ENCODE data around the gene FBLIM1. TPM values are rescaled to one million over a fixed set of nuclear protein-coding genes. Genes with fewer than 3 reads are reported as not detected.

The FBLIM1 gene
- total and polyA plus RNA-seq, 9 donors: 39.0 to 160 (median 67.6) TPM

- TF ChIP-seq POLR2A (IDR thresholded peaks at IDR 0.05): no peak
- TF ChIP-seq EP300 (IDR thresholded peaks at IDR 0.05): no peak
- TF ChIP-seq, protein P1, sequence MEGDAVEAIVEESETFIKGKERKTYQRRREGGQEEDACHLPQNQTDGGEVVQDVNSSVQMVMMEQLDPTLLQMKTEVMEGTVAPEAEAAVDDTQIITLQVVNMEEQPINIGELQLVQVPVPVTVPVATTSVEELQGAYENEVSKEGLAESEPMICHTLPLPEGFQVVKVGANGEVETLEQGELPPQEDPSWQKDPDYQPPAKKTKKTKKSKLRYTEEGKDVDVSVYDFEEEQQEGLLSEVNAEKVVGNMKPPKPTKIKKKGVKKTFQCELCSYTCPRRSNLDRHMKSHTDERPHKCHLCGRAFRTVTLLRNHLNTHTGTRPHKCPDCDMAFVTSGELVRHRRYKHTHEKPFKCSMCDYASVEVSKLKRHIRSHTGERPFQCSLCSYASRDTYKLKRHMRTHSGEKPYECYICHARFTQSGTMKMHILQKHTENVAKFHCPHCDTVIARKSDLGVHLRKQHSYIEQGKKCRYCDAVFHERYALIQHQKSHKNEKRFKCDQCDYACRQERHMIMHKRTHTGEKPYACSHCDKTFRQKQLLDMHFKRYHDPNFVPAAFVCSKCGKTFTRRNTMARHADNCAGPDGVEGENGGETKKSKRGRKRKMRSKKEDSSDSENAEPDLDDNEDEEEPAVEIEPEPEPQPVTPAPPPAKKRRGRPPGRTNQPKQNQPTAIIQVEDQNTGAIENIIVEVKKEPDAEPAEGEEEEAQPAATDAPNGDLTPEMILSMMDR (IDR thresholded peaks at IDR 0.05): no peak
- intact Hi-C loops (cut with DNase I): no loop called here
- Histone ChIP-seq H3K9me3 (no peaks in the 10 kb centered on the region), H3K27ac (no peak overlapping the region), H3K4me3 (no peak overlapping the region), H3K27me3 (no peaks in the 10 kb centered on the region), H3K4me1 (ENCODE audit: insufficient read depth) (peaks cover 7% of the 10 kb centered on the region), H3K36me3 (peaks cover 2% of the 10 kb centered on the region)
- 85 to 92% (median 86%) methylated on average over 8 of the region's 8 CpGs for WGBS, 3 donors
- no peak for DNase-seq
Measured at GRCh38 chr1:15718199-15718601, 40.4 kb upstream of the FBLIM1 start.

DNA sequence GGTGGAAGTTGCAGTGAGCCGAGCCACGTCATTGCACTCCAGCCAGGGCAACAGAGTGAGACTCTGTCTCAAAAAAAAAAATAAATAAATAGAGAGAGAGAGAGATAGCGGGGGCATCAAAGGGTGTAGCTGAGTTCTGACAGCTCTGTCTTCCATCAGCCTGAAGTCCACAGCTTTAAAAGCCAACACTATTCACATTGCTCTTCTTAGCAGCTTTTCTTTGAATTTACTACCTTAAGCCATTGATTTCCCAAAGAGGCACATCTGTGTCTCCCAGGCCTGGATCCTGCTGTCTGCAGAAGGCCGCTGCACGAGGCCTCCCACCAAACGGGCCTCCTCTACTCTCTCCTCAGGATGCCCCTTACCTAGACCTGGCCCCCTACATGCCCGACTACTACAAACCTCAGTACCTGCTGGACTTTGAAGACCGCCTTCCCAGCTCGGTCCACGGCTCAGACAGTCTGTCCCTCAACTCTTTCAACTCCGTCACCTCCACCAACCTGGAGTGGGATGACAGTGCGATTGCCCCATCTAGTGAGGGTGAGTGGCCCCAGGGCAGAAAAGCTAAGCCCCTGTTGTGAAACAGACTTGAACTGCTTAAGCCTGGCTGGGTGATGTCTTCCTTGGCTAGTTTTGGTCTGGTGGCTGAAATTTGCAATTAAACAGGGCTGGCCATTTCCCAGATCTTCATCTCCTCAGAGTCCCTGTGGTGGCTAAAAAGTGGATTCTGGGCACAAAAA lies 39.0 kb upstream of the FBLIM1 start:
- H3K36me3 ChIP-seq: peaks cover 2% of the 10 kb centered on the region
- no peaks in the 10 kb centered on the region for H3K9me3 ChIP-seq
- TF ChIP-seq, protein P1 (IDR thresholded peaks at IDR 0.05): no peak
- TF ChIP-seq EP300 (IDR thresholded peaks at IDR 0.05) (no peak), POLR2A (IDR thresholded peaks at IDR 0.05) (no peak)
- H3K4me1 ChIP-seq (ENCODE audit: insufficient read depth): peaks cover 6% of the 10 kb centered on the region
- 88 to 92% (median 90%) methylated on average over 12 of the region's 12 CpGs for whole genome bisulfite sequencing, 3 donors
- no peak overlapping the region for H3K27ac ChIP-seq
- H3K4me3 ChIP-seq: no peak overlapping the region
- intact Hi-C loops (cut with DNase I): no loop called here
- H3K27me3 ChIP-seq: no peaks in the 10 kb centered on the region
- no peak for DNase-seq

DNA sequence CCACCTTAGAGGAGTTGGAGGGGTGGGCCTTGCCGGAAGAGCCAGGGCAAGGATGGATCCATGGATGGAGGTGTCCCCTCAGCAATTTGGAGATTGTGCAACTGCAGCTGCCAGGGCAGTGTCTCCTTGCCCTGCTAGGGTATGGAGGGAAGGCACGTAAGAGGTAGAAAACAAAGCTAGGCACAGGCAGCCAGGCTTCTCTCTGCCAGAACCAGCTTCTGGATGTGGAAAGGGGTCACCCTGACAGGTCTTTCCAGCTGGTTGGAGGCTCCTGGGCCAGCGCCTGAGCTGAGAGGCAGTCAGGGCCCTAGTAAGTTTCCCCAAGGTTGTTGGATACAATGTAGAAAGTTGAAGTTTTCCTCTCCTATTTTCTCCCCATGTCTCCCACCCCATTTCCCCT lies 37.7 kb upstream of the FBLIM1 start:
- Histone ChIP-seq H3K27ac (no peak overlapping the region), H3K36me3 (peaks cover 2% of the 10 kb centered on the region), H3K27me3 (no peaks in the 10 kb centered on the region), H3K9me3 (no peaks in the 10 kb centered on the region), H3K4me3 (no peak overlapping the region), H3K4me1 (ENCODE audit: insufficient read depth) (no peaks in the 10 kb centered on the region)
- TF ChIP-seq POLR2A (IDR thresholded peaks at IDR 0.05) (no peak), EP300 (IDR thresholded peaks at IDR 0.05) (no peak)
- TF ChIP-seq, protein P1 (IDR thresholded peaks at IDR 0.05): no peak
- no peak for DNase-seq
- WGBS, 3 donors: 73 to 89% (median 87%) methylated on average over 3 of the region's 3 CpGs
- intact Hi-C loops (cut with DNase I): no loop called here

DNA sequence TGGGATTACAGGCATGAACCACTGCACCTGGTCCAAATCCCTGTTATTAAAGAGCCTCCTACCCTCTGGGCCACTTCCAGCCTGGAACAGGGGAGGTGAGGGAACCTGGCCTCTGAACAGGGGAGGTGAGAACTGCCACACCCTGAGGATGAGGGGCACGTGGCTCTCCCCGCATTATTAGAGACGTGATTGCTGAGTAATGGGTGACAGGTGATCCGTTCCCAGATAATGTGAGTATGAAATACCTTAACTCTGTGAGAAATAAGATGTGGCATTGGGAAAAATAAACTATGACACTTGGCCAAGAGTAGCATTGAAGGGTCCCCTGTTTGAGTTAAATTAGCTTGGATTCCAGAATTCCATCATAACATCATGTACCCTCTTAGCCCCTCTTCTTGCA lies 36.2 kb upstream of the FBLIM1 start:
- H3K4me3 ChIP-seq: no peak overlapping the region
- no peak for DNase-seq
- H3K4me1 ChIP-seq (ENCODE audit: insufficient read depth): no peaks in the 10 kb centered on the region
- intact Hi-C loops (cut with DNase I): no loop called here
- no peaks in the 10 kb centered on the region for H3K9me3 ChIP-seq
- TF ChIP-seq EP300 (IDR thresholded peaks at IDR 0.05) (no peak), POLR2A (IDR thresholded peaks at IDR 0.05) (no peak)
- TF ChIP-seq, protein P1 (IDR thresholded peaks at IDR 0.05): no peak
- H3K27me3 ChIP-seq: no peaks in the 10 kb centered on the region
- no peak overlapping the region for H3K27ac ChIP-seq
- peaks cover 2% of the 10 kb centered on the region for H3K36me3 ChIP-seq
- 86 to 93% (median 92%) methylated on average over 4 of the region's 4 CpGs for WGBS, 3 donors
